ENCODE results near the gene XAB2.

The XAB2 gene

DNA sequence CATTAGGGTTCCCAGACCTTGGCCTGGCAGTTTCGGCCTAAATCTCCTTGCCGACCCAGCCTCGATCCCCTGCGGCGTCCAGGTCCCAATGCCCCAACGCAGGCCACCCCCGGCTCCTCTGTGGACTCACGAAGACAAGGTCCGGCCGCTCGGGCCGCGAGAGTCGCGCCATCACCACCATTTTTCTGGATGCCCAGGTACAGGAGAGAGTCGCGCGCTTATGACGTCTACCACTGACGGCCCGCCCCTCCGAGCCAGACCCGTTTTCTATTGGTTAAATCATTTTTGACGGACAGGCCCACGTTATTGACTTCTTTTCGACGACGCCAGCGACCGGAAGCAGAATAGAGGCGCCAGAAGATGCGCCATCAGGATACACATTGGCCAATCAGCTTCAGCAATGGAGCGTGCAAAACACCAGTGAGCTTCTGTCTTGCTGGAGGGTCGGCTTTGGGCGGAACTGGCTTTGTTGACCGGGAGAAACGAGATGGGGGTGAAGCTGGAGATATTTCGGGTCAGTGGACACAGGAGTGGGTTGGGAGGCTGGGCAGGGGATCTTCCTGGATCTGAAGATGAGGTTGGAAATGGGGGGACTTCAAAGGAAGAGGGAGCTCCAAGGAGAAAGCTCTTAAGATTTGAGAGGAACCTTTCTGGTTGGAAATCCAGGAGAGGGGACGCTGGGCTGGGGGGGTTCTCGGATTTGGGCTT lies at the start of gene XAB2, which contains the start of gene PET100:
XAB2 (minus strand) TSS at position 199 of the 708 bp plus-strand sequence; CDS start at position 181, 18 bp downstream.
PET100 (plus strand) TSS at position 447 of the 708 bp plus-strand sequence; CDS start at position 488, 41 bp downstream.
- DNase-seq = peak; percentile 99

DNA sequence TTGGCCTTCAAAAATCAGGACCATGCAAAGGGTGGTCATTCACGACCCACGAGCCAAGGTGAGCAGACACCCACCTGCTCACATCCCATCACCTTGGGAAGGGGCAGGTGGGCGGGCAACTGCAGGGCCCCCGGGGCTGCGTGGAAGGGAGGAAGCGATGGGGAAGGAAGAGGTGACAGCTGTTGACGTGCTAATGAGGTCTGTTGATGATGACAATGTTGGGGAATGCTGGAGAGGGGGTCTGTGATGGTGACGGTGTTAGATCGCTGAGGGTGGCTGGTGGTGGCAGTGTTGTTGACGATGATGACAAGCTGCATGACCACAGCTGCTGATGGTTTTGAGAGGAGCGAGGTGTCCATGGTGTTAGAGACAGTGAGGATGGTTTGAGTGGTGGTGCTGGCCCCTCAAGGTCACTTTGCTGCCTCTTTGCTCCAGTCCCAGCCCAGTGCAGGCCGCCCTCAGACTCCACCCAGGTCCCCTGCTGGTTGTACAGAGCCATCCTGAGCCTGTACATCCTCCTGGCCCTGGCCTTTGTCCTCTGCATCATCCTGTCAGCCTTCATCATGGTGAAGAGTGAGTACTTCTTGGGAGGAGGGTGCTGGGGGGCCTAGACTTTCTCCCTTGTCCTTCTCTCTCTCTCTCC lies 48.4 kb upstream of the XAB2 start:
- DNase-seq = no peak

DNA sequence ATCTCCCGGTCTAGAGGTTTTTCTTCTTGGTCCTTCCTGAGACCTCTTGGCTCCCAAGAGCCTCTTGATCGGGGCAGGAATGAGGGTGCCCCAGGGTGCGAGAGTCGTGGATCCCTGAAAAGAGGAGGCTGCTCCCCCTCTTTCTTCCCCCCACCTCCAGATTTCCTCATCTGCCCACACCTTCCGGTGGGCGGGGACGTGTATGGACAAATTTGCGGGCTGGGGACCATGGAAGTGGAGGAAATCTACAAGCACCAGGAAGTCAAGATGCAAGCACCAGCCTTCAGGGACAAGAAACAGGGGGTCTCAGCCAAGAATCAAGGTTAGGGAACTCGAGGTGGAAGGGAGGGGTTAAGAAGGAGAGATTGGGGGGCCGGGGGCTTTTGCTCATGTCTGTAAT lies 47.5 kb upstream of the XAB2 start, which contains the start of gene MCEMP1:
MCEMP1 (plus strand) TSS at position 237 of the 400 bp plus-strand sequence; CDS start at position 268, 31 bp downstream.
- no peak for DNase-seq

DNA sequence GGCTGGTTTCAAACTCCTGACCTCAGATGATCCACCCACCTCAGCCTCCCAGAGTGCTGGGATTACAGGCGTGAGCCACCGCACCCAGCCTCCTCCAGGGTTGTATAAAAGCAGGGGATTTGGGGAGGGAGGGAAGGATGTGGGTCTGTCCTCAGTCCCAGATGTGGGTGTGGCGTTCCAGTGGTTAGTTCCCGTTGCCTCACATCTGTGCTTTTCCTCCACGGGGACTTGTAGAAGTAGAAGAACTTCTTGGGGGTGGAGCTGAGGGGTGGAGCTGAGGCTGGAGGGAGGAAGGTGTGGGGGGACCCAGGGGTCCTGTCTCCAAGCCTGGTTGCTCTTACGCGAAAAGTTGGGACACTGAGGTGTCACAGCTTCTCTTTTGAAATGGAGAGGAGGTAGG lies 47.0 kb upstream of the XAB2 start:
- DNase-seq = no peak

DNA sequence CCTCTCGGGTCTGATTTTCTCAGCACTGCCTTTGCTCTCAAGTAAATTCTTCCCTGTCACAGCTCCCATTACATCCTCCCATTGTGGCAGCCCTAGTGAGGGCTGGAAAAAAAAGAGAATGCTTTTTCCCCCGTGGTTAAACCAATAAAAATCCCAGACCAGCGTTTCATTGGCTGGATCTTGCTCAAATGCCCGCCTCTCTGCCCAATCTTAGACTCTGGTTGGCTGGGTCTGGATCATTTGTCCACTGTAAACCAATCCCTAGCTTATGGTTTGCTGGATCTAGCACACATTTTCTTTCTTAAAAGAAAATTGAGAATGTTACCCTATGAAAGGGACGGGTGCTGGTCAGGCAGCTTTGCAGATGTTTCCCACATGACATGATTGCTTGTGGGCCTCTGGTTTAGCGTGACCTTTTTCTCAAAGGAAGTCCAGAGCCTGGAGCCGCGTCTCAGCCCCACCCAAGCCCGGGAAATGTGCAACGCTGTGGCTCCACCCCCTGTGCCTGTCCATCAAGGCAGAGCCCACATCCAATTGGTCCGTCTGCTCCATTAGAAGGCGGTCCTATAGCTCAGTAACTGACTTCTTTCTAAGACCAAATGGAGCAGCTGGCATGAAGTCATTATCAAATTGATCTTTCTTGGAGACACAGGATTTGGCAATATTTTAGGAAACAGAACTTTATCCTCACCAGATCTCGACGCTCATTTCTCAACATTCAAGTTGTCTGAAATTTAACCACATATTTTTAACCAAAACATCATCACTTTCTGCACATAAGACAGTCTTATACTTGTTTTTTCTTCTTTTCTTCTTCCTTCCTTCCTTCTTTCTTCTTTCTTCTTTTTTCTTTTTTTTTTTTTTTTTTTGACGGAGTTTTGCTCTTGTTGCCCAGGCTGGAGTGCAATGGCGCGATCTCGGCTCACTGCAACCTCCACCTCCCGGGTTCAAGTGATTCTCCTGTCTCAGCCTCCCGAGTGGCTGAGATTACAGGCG lies 45.0 kb upstream of the XAB2 start:
- DNase-seq = peak; percentile 49

DNA sequence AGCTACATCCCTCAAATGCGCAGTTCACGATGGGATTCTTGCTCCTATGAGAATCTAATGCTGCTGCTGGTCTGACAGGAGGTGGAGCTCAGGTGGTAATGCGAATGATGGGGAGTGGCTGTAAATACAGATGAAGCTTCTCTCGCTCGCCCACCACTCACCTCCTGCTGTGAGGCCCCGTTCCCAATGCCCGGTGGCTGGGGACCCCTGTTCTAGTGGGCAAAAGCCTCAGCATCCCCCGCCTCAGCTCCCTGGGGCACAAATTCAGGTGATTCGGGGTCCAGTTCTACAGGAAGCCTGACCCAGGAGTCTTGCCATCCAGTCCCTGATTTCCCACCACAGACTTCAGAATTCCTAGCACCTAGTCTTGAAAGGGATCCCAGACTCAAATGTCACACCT lies 43.2 kb upstream of the XAB2 start:
- DNase-seq = no peak

DNA sequence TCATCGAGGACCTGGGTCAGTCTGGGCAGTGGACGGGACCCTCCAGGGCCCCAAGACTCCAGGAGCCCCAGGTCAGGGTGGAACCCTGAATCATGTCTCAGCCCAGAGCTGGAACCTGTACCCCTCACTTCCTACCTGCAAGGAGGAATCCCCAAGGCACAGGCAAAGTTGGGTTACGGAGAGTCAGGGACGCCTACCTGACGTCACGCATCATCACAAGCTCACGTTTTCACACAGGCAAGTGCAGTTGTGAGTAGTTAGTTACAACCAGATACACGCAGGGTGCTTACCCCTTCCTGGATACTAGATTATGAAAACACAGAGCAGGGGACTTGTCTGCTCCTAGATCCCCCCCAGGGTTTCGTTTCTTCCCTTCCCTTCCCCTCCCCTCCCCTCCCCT lies 41.4 kb upstream of the XAB2 start:
- no peak for DNase-seq

DNA sequence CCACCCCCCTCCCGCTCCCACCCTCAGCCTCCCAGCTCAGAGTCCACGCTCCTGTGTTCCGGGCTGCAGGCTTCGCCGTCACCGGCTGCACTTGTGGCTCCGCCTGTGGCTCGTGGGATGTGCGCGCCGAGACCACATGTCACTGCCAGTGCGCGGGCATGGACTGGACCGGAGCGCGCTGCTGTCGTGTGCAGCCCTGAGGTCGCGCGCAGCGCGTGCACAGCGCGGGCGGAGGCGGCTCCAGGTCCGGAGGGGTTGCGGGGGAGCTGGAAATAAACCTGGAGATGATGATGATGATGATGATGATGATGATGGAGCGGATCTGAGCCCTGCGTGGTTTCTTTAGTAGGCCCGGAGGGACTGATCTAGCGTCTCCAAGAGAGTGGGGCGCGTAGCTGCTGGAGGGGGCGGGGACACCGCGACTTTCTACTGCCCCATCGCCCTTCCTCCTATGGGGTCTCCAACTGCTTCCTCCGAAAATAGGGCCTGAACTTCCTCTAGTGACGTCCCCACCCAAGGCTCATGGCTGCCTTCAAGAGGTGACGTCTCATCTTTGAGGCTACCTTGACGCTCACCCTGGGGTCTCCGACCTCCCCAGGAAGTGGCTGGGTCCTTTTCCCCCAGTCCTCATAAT lies 40.9 kb upstream of the XAB2 start:
- no peak for DNase-seq

DNA sequence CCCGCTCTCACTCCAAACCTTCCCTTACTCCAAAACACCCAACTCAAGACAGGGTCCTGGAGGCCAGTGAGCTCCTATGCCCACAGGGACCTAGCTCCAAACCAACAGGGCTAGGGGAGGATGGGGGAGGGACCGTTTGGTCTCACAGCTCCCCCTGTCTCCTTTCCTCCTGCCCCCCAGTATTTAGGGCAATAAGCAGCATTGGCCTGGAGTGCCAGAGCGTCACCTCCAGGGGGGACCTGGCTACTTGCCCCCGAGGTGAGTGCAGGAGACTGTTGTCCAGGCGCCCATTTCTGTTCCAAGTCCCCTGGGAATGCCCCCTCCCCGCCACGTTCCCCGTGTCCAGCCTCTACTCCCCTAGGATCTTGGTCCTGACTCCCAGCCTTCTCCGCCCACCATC lies 40.3 kb upstream of the XAB2 start:
- no peak for DNase-seq

DNA sequence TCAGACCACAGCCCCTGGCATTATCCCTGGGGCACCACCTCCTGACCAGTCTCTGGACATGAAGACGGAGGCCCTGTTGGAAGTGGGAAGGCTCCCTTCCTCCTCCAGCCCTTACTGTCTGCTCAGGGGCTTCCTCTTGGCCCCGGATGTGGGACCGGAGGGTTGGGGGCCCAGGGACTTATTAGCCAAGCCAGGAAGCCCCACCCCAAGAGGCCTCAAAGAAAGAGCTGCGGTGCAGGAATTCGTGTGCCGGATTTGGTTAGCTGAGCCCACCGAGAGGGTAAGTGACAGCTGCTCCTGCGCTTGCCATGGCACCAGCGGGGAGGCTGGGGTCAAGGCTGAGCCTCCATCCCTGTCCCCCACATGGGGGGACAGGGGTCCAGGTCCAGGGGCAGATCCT lies 39.5 kb upstream of the XAB2 start, which contains the start of gene RETN:
RETN (plus strand) TSS at position 208 of the 400 bp plus-strand sequence. CDS start 278 bp downstream, outside the sequence.
- DNase-seq = no peak

DNA sequence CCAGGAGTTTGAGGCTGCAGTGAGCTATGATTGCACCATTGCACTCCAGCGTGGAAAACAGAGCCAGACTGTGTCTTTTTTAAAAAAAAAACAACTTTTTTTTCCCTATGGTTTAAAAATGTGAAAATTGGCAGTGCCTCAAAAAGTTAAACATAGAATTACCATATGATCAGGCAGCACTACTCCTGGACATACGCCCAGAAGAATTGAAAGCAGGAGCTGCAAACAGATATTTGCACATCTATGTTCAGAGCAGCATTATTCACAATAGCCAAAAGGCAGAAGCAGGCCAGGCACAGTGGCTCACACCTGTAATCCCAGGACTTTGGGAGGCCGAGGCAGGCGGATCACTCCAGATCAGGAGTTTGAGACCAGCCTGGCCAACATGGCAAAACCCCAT lies 35.7 kb upstream of the XAB2 start:
- peak; percentile 60 for DNase-seq

DNA sequence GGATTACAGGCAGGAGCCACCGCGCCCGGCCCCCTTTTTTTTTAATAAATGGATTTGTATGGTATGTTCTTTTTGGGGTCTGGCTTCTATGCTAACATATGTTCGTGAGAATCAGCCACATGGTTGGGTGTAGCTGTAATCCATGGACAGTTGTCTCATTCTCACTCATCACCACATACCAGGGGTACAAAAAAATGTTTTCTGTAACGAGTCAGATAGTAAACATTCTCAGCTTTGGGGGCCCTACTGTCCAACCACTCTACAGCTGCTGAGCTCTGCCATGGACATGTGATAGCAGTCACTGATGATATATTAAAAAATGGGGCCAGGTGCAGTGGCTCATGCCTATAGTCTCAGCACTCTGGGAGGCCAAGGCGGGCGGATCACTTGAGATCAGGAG lies 34.4 kb upstream of the XAB2 start:
- no peak for DNase-seq

DNA sequence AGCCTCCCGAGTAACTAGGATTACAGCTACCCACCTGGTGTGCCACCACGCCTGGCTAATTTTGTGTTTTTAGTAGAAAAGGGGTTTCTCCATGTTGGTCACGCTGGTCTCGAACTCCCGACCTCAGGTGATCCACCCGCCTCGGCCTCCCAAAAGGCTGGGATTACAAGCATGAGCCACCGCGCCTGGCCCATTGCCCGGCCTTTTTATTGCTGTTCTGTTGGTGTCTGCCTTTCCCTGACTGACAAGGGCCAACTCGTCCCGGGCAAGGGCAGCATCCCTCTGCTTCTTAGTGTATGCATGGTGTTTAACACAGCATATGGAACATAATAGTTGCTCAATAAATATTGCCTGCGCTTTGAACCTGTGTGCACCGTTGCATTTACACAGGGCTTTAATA lies 33.3 kb upstream of the XAB2 start:
- no peak for DNase-seq

DNA sequence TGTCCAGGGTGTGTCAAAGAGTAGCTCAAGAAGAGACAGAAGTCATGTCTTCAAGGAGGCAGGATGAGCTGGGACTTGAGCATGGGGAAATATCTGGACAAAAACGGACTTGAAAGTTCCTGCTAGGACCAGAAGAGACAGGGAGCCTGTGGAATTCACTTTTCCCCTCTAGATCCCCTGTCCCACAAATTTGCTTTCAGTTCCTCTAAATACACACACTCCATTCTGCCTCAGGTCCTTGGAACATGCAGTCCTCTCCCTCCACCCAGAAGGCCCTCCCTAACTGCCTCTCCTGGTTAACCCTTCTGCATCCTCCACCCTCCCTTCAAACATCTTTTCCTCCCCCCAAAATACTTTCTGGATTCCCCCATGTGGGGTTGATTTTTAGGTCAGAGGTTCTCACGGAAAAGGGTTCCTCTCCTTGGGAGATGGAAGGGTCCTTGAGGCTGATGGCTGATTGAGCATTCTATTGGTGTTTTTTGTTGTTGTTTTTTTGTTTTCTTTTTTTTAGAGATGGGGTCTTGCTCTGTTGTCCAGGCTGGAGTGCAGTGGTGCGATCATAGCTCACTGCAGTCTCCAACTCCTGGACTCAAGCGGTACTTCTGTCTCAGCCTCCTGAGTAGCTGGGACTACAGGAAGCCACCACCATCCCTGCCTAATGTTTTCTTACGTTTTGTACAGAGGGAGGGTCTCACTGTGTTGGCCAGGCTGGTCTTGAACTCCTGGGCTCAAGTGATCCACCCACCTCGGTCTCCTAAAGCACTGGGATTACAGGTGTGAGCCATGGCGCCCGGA lies 32.6 kb upstream of the XAB2 start:
- no peak for DNase-seq

DNA sequence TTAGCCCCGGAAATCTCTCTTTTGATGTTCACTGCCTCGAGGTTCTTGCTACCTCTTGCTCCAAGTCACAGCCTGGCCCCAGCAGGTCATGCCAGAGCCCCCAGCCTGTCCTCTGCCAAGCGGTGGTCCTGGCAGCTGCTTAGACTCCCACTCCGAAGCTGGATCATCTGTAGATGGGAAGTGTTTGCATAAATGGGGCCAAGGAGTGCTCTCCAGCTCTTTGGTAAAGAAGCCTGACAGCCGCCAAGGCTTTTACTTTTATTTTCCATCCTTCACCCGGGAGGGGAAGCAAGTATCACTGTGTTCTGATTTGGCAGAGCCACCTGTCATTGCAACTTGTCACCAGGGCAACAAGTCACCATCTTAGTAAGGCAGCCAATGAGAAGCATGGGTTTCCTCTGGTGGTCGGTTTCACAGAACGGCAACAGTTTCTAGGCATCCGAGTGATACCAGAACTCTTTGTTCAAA lies 28.9 kb upstream of the XAB2 start:
- no peak for DNase-seq

DNA sequence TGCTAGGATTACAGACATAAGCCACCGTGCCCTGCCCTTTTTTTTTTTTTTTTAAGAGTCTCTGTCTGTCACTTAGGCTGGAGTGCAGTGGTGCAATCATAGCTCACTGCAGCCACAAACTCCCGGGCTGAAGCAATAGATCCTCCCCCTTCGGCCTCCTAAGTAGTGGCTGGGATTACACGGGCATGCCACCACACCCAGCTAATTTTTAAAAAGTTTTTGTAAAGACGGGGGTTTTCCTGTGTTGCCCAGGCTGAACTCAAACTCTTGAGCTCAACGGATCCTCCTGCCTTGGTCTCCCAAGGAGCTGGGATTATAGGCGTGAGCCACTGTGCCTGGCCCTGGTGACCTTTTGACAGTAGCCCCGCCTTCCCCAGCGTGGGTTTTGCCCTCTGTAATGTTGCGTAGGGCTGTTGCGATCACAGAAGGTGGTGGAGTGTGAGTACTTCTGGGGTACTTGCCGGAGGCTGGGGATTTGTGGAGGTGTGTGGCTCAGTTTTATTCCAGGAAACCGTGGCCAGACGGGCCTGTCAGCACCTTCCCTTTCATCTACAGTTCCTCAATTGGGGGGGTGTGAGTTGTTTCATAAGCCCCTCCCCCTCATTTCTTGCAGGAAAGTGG lies 27.9 kb upstream of the XAB2 start:
- no peak for DNase-seq

DNA sequence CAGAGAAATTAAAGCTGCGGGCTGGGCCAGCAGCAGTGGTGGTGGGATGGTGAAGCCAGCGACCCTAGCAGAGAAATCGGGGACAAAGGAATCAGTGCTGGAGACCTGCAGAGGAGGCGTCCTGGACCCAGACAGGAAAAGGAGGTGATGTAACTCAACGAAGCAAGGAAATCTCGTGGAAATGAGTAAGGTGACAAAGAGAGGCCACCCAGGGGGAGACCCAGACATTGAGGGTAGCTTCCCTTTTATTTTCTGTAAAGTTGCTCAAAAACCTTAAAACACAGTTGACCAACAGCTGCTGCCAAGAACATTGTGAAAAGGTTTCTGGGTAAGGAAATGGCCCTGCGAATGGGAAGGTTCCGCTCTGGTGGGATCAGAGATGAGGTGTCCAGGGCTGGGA lies 26.2 kb upstream of the XAB2 start:
- DNase-seq = no peak

DNA sequence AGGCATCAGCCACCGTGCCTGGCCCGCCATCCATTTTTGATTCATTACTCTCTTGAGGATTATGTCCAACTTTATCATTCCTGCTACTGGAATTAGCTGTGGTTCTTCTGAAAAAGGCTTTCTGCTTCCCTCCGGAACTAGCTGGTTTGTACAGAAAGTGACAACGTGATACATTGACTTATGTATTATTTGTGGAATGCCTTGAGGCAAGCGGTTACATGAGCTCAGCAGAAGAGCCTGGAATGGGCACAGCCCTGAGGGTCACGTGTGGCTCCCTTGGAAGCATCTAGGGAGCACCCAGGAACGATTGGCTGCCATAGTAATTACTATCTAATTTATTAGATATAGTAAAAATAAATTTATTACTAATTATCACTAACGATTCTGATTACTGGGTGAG lies 25.1 kb upstream of the XAB2 start:
- no peak for DNase-seq

DNA sequence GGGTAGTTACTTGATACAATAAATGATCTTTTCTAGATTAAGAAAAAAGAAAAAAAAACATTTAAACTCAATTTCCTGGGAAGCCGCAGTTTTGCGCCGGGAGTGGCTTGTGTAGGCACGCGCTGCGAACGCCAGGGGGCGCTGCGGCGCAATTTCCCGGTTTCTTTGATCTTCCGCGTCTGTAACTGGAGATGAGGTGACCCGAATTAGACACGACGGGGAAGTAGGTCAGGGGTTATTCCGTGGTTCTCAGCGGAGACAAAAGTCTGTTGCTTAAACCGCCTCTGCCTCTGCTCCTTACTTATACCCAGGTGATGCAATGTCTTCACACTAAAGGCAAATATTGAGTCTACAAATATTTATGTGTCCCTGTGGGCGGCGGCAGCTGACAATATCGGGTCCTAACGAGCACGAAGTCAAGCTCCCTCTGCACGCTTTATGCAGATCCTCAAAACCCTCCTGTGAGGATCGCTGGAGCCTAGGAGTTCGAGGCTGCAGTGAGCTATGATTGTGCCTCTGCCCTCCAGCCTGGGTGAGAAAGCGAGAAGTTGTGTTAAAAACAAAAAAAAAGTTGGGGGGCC lies 22.8 kb upstream of the XAB2 start:
- DNase-seq = peak; percentile 84

DNA sequence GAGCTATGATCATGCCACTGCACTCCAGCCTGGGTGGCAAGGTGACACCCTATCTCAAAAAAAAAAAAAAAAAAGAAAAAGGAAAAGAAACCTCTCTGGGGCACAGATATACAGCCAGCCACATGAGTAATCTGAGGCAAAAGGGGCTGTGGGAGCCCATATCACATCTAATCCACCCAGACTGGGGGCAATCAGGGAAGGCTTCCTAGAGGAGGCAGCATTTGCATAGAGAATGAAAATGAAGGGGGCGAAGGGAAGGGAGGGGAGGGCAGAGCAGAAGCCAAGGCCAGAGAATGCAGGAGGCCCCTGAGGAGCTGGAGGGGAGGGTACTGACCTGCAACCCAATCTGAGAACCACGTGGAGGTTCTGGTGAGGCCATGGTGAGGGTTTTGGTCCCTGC lies 20.8 kb upstream of the XAB2 start:
- DNase-seq = no peak

Measured in right hindlimb (tissue), 1 donor.